Loucy (cell line): ENCODE measurements around the gene LFNG.

Experiments
- H2AFZ ChIP-seq: fragments of 200-600 bp; sonication (generic); 2 replicates; pipeline ENCODE4 v1.6.0; 2016; ENCODE audit warnings: antibody characterized with exemption, mild to moderate bottlenecking, low read length, moderate library complexity
- H3F3A ChIP-seq: fragments of 200-600 bp; 2 replicates; pipeline ENCODE4 v1.6.0; 2016; ENCODE audit warnings: antibody characterized with exemption, low read depth, mild to moderate bottlenecking
- H3K27me3 ChIP-seq: fragments of 200-600 bp; sonication (generic); 2 replicates; pipeline ENCODE4 v1.6.1; 2014; ENCODE audit warnings: low read length, mild to moderate bottlenecking; ENCODE audit not compliant: insufficient read depth, poor library complexity, severe bottlenecking
- H3K36me3 ChIP-seq: fragments of 200-600 bp; sonication (generic); 2 replicates; pipeline ENCODE4 v1.6.1; 2016; ENCODE audit warnings: low read length; ENCODE audit not compliant: insufficient read depth
- H3K4me1 ChIP-seq: fragments of 200-600 bp; sonication (generic); 2 replicates; pipeline ENCODE4 v1.5.1; 2014; ENCODE audit warnings: low read length, mild to moderate bottlenecking; ENCODE audit not compliant: insufficient read depth, poor library complexity, severe bottlenecking
- H3K4me2 ChIP-seq: fragments of 200-600 bp; sonication (generic); 2 replicates; pipeline ENCODE4 v1.6.0; 2014; ENCODE audit warnings: antibody characterized with exemption, low read length, low read depth, mild to moderate bottlenecking; ENCODE audit not compliant: poor library complexity, severe bottlenecking
- H3K4me3 ChIP-seq: fragments of 200-600 bp; sonication (generic); 2 replicates; pipeline ENCODE4 v1.5.1; 2014; ENCODE audit warnings: low read length, mild to moderate bottlenecking, mixed read lengths; ENCODE audit not compliant: poor library complexity, severe bottlenecking
- H3K79me2 ChIP-seq: fragments of 200-600 bp; sonication (generic); 2 replicates; pipeline ENCODE4 v1.6.1; 2014; ENCODE audit warnings: low read length; ENCODE audit not compliant: insufficient read depth
- H3K9ac ChIP-seq: fragments of 200-600 bp; sonication (generic); 2 replicates; pipeline ENCODE4 v1.6.0; 2014; ENCODE audit warnings: mild to moderate bottlenecking, low read depth, low read length, moderate library complexity; ENCODE audit not compliant: poor library complexity, severe bottlenecking
- H3K9me2 ChIP-seq: fragments of 200-600 bp; sonication (generic); replicated peaks from 2 replicates; pipeline ENCODE4 v1.6.1; 2016; ENCODE audit warnings: low read depth, low read length, mixed read lengths
- H3K9me3 ChIP-seq: fragments of 200-600 bp; sonication (generic); 2 replicates; pipeline ENCODE4 v1.6.1; 2014; ENCODE audit warnings: mild to moderate bottlenecking, antibody characterized with exemption, low read length, low read depth; ENCODE audit not compliant: insufficient read depth
- H4K20me1 ChIP-seq: fragments of 200-600 bp; sonication (generic); 2 replicates; pipeline ENCODE4 v1.6.0; 2014; ENCODE audit warnings: antibody characterized with exemption, low read length, mild to moderate bottlenecking; ENCODE audit not compliant: insufficient read depth, poor library complexity, severe bottlenecking
- CTCF ChIP-seq: fragments of 200-600 bp; sonication (generic); conservative IDR thresholded peaks from 2 replicates; pipeline ENCODE4 v1.5.1; 2014; ENCODE audit warnings: mild to moderate bottlenecking, antibody characterized with exemption, low read length
- EZH2phosphoT487 ChIP-seq: fragments of 200-600 bp; IDR thresholded peaks from 2 replicates; pipeline ENCODE4 v1.6.1; 2018; ENCODE audit warnings: antibody characterized with exemption, mild to moderate bottlenecking, moderate library complexity, borderline replicate concordance

The LFNG gene

GRCh38 chr7:2517026-2517425 lies 2.5 kb upstream of the LFNG start:
- TF ChIP-seq EZH2phosphoT487 (no peak), CTCF (no peak)
- Histone ChIP-seq H3K36me3 (no peaks in the 10 kb centered on the region), H3K9me3 (no peaks in the 10 kb centered on the region), H4K20me1 (no peaks in the 10 kb centered on the region), H3F3A (no peaks in the 10 kb centered on the region), H3K4me1 (peaks cover 25% of the 10 kb centered on the region), H3K4me3 (no peak overlapping the region), H3K27me3 (no peaks in the 10 kb centered on the region), H3K9me2 (no peaks in the 10 kb centered on the region), H3K4me2 (no peak overlapping the region), H3K79me2 (no peaks in the 10 kb centered on the region), H3K9ac (no peak overlapping the region), H2AFZ (no peak overlapping the region)

GRCh38 chr7:2517678-2518507 lies 1.7 kb upstream of the LFNG start:
- H4K20me1 ChIP-seq: no peaks in the 10 kb centered on the region
- H3F3A ChIP-seq: no peaks in the 10 kb centered on the region
- no peak overlapping the region for H2AFZ ChIP-seq
- no peaks in the 10 kb centered on the region for H3K9me3 ChIP-seq
- H3K4me1 ChIP-seq: peaks cover 32% of the 10 kb centered on the region
- no peaks in the 10 kb centered on the region for H3K79me2 ChIP-seq
- no peak overlapping the region for H3K9ac ChIP-seq
- no peaks in the 10 kb centered on the region for H3K27me3 ChIP-seq
- H3K4me2 ChIP-seq: peak overlapping the region; percentile 85
- no peaks in the 10 kb centered on the region for H3K36me3 ChIP-seq
- H3K9me2 ChIP-seq: no peaks in the 10 kb centered on the region
- peak overlapping the region; percentile 69 for H3K4me3 ChIP-seq
- TF ChIP-seq EZH2phosphoT487 (no peak), CTCF (no peak)

- Histone ChIP-seq H3K4me1 (peaks cover 39% of the 10 kb centered on the region), H3K79me2 (no peaks in the 10 kb centered on the region), H3K9me2 (no peaks in the 10 kb centered on the region), H3K27me3 (no peaks in the 10 kb centered on the region), H4K20me1 (no peaks in the 10 kb centered on the region), H3F3A (no peaks in the 10 kb centered on the region), H3K4me3 (peak overlapping the region; percentile 69), H3K4me2 (peak overlapping the region; percentile 85), H3K9me3 (no peaks in the 10 kb centered on the region), H3K9ac (peak overlapping the region; percentile 52), H2AFZ (peak overlapping the region; percentile 82), H3K36me3 (no peaks in the 10 kb centered on the region)
- no peak for TF ChIP-seq CTCF
- TF ChIP-seq EZH2phosphoT487: no peak
Observed at GRCh38 chr7:2518737-2519118, 846 bp upstream of the LFNG start.
